SK-N-SH (cell line): Measurements from ENCODE around the gene SYT17. TPM values are rescaled to one million over a fixed set of nuclear protein-coding genes. Genes with fewer than 3 reads are reported as not detected.

ENCODE experiments used
- CTCF ChIA-PET: fragments of 300-600, 350-600 bp; formaldehyde crosslinking; extraction: SDS; loops from one replicate; lab custom pipeline; 2021; lab: Yijun Ruan, JAX
- POLR2A ChIA-PET: fragments of 350-600 bp; sonication (Branson Sonifier 250); formaldehyde crosslinking; extraction: SDS; loops from one replicate; lab custom pipeline; 2020; ENCODE audit warnings: antibody characterized with exemption, inconsistent platforms; lab: Yijun Ruan, JAX
- DNase-seq: peaks from one replicate; pipeline ENCODE4 v3.0.0; 2012
- H2AFZ ChIP-seq: fragments of 200-600 bp; sonication (generic); 2 replicates; pipeline ENCODE4 v1.8.1; 2016; ENCODE audit warnings: antibody characterized with exemption, mild to moderate bottlenecking, low read depth
- H3F3A ChIP-seq: fragments of 200-600 bp; sonication (generic); replicated peaks from 2 replicates; pipeline ENCODE3; 2016; ENCODE audit warnings: antibody characterized with exemption, mild to moderate bottlenecking; ENCODE audit not compliant: insufficient read depth
- H3K27ac ChIP-seq, 2 experiments: fragments of 200-500 bp in 1 of 2; fragments of 200-600 bp in 1 of 2; sonication (Bioruptor generic) in 1 of 2; sonication (generic), shearing (Covaris generic) in 1 of 2; 2 replicates each; pipeline versions ENCODE4 v1.5.1 to v1.6.1; 2014 to 2016; ENCODE audit warnings: low read depth in 2 of 2, inconsistent platforms in 1 of 2, low read length in 1 of 2, mild to moderate bottlenecking in 1 of 2, mixed read lengths in 1 of 2
- H3K27me3 ChIP-seq: fragments of 200-600 bp; sonication (generic), shearing (Covaris generic); 2 replicates; pipeline ENCODE4 v1.6.1; 2016; ENCODE audit warnings: mixed run types; ENCODE audit not compliant: insufficient read depth
- H3K36me3 ChIP-seq, 2 experiments: fragments of 200-500 bp in 1 of 2; fragments of 200-600 bp in 1 of 2; sonication (Bioruptor generic) in 1 of 2; sonication (generic) in 1 of 2; replicated peaks in 1 of 2; 2 replicates each; pipeline versions ENCODE3 to v1.5.1; 2014 to 2016; ENCODE audit warnings: low read length in 1 of 2, mild to moderate bottlenecking in 1 of 2; ENCODE audit not compliant: insufficient read depth in 2 of 2, control insufficient read depth in 1 of 2
- H3K4me1 ChIP-seq, 2 experiments: fragments of 200-500 bp in 1 of 2; fragments of 200-600 bp in 1 of 2; sonication (Bioruptor generic) in 1 of 2; sonication (generic), shearing (Covaris generic) in 1 of 2; 2 replicates each; pipeline versions ENCODE4 v1.5.1 to v1.6.1; 2014 to 2016; ENCODE audit warnings: low read depth in 1 of 2, low read length in 1 of 2, mixed run types in 1 of 2; ENCODE audit not compliant: insufficient read depth in 2 of 2, control insufficient read depth in 1 of 2
- H3K4me2 ChIP-seq: fragments of 200-600 bp; sonication (generic), shearing (Covaris generic); 2 replicates; pipeline ENCODE4 v1.6.1; 2017; ENCODE audit warnings: mixed run types
- H3K4me3 ChIP-seq, 2 experiments: fragments of 200-500 bp in 1 of 2; fragments of 200-600 bp in 1 of 2; sonication (Bioruptor generic) in 1 of 2; sonication (generic), shearing (Covaris generic) in 1 of 2; 2 replicates each; pipeline versions ENCODE4 v1.5.1 to v1.8.1; 2014 to 2016; ENCODE audit warnings: low read depth in 2 of 2, inconsistent platforms in 1 of 2, low read length in 1 of 2, mild to moderate bottlenecking in 1 of 2, mixed read lengths in 1 of 2, moderate library complexity in 1 of 2
- H3K79me2 ChIP-seq: fragments of 200-600 bp; sonication (generic); 2 replicates; pipeline ENCODE4 v1.8.1; 2017; ENCODE audit warnings: mild to moderate bottlenecking; ENCODE audit not compliant: insufficient read depth
- H3K9ac ChIP-seq: fragments of 200-600 bp; sonication (generic); 2 replicates; pipeline ENCODE4 v1.6.1; 2017; ENCODE audit warnings: mixed run types
- H3K9me2 ChIP-seq: fragments of 200-600 bp; sonication (generic); 2 replicates; pipeline ENCODE4 v1.6.1; 2017; ENCODE audit warnings: mixed run types
- H3K9me3 ChIP-seq: fragments of 200-600 bp; sonication (generic); 2 replicates; pipeline ENCODE4 v1.6.1; 2017; ENCODE audit warnings: mixed run types, mild to moderate bottlenecking, moderate library complexity
- H4K20me1 ChIP-seq: fragments of 200-600 bp; sonication (generic); 2 replicates; pipeline ENCODE4 v1.6.1; 2017; ENCODE audit warnings: mild to moderate bottlenecking, mixed run types; ENCODE audit not compliant: insufficient read depth
- CHD2 ChIP-seq: fragments of 150-350 bp; IDR thresholded peaks from 2 replicates; pipeline ENCODE4 v1.6.1; 2018; ENCODE audit warnings: low read length; ENCODE audit not compliant: partially characterized antibody
- ELF1 ChIP-seq: IDR thresholded peaks from 2 replicates; pipeline ENCODE4 v1.4.0; 2012
- EP300 ChIP-seq, 2 experiments: IDR thresholded peaks; 2 replicates each; pipeline versions ENCODE4 v1.4.0 to v1.6.1; 2012; ENCODE audit warnings: borderline replicate concordance in 1 of 2, low read depth in 1 of 2, low read length in 1 of 2
- FOSL2 ChIP-seq: IDR thresholded peaks from 2 replicates; pipeline ENCODE4 v1.4.0; 2012; ENCODE audit warnings: low read depth, mild to moderate bottlenecking, moderate library complexity, borderline replicate concordance
- GABPA ChIP-seq: IDR thresholded peaks from 2 replicates; pipeline ENCODE4 v1.4.0; 2012; ENCODE audit warnings: low read depth, mild to moderate bottlenecking
- GATA2 ChIP-seq: sonication (generic); formaldehyde crosslinking; IDR thresholded peaks from 2 replicates; pipeline ENCODE4 v1.5.0; 2020; ENCODE audit warnings: mild to moderate bottlenecking, missing genetic modification reagents
- MEF2A ChIP-seq: IDR thresholded peaks from 2 replicates; pipeline ENCODE4 v1.4.0; 2012; ENCODE audit warnings: low read depth, borderline replicate concordance
- MXI1 ChIP-seq: IDR thresholded peaks from 2 replicates; pipeline ENCODE4 v1.6.1; 2012; ENCODE audit warnings: mild to moderate bottlenecking, low read depth, low read length, improper control_type of control experiment
- NFIC ChIP-seq: IDR thresholded peaks from 2 replicates; pipeline ENCODE4 v1.4.0; 2012; ENCODE audit warnings: borderline replicate concordance
- NRF1 ChIP-seq: IDR thresholded peaks from 2 replicates; pipeline ENCODE4 v1.6.1; 2012; ENCODE audit warnings: low read depth, mild to moderate bottlenecking, low read length
- RXRA ChIP-seq: IDR thresholded peaks from 2 replicates; pipeline ENCODE4 v1.4.0; 2012; ENCODE audit warnings: low read depth, mild to moderate bottlenecking, borderline replicate concordance
- SMC3 ChIP-seq: IDR thresholded peaks from 2 replicates; pipeline ENCODE4 v1.6.1; 2012; ENCODE audit warnings: low read depth, low read length, improper control_type of control experiment
- TCF12 ChIP-seq: IDR thresholded peaks from 2 replicates; pipeline ENCODE4 v1.4.0; 2012
- TEAD4 ChIP-seq: IDR thresholded peaks from 2 replicates; pipeline ENCODE4 v1.4.0; 2012; ENCODE audit warnings: mild to moderate bottlenecking, borderline replicate concordance; ENCODE audit not compliant: insufficient read depth
- YY1 ChIP-seq: IDR thresholded peaks from 2 replicates; pipeline ENCODE4 v1.4.0; 2012; ENCODE audit warnings: low read depth, mild to moderate bottlenecking
- WGBS: methylation state at CpG from one replicate; pipeline ENCODE4 v1.1.6; 2017; ENCODE audit warnings: low lambda C conversion rate; 5-methylcytosine and 5-hydroxymethylcytosine counted together
- polyA plus RNA-seq, 3 experiments: library from polyadenylated mRNA; depleted of rRNA; stranded (reverse); fragments of >200 nt; gene quantifications; 2 replicates each; pipeline ENCODE4 v1.2.3, GENCODE V29; 2012
- TF ChIP-seq, protein P1 (sequence below): IDR thresholded peaks from 2 replicates; pipeline ENCODE4 v1.4.0; 2012; ENCODE audit warnings: low read depth
- TF ChIP-seq, protein P2 (sequence below): fragments of 200-600 bp; sonication (generic); IDR thresholded peaks from 2 replicates; pipeline ENCODE4 v1.6.1; 2017; ENCODE audit warnings: antibody characterized with exemption, mild to moderate bottlenecking, moderate library complexity
- TF ChIP-seq, protein P3 (sequence below): IDR thresholded peaks from 2 replicates; pipeline ENCODE4 v1.4.0; 2012; ENCODE audit warnings: low read depth, borderline replicate concordance

SYT17 gene
- polyA plus RNA-seq, 1 of the 3 experiments (the other 2 are of a cell fraction) = 0.21 TPM

GRCh38 chr16:19135201-19135842 lies 32.7 kb upstream of the SYT17 start:
- CTCF ChIA-PET = interaction anchor here (1.1 kb wide), 1 partner anchor 10 kb away, joined by 4 read pairs; no protein-coding TSS in a partner anchor
- no peaks in the 10 kb centered on the region for H4K20me1 ChIP-seq
- H3K36me3 ChIP-seq = no peaks in the 10 kb centered on the region
- POLR2A ChIA-PET = no interaction called here
- H2AFZ ChIP-seq = no peak overlapping the region
- no peaks in the 10 kb centered on the region for H3K9me2 ChIP-seq
- 90% methylated on average over 10 of the region's 10 CpGs for WGBS
- no peak overlapping the region for H3K27ac ChIP-seq
- H3K4me2 ChIP-seq = no peak overlapping the region
- no peaks in the 10 kb centered on the region for H3K79me2 ChIP-seq
- peaks cover 7% of the 10 kb centered on the region for H3F3A ChIP-seq
- H3K4me1 ChIP-seq = peaks cover 17 to 46% of the 10 kb centered on the region in 2 experiments; a peak in 3 of 4 replicates
- no peak for DNase-seq
- H3K9ac ChIP-seq = no peak overlapping the region
- TF ChIP-seq, protein P1, sequence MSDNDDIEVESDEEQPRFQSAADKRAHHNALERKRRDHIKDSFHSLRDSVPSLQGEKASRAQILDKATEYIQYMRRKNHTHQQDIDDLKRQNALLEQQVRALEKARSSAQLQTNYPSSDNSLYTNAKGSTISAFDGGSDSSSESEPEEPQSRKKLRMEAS = no peak
- TF ChIP-seq, protein P2, sequence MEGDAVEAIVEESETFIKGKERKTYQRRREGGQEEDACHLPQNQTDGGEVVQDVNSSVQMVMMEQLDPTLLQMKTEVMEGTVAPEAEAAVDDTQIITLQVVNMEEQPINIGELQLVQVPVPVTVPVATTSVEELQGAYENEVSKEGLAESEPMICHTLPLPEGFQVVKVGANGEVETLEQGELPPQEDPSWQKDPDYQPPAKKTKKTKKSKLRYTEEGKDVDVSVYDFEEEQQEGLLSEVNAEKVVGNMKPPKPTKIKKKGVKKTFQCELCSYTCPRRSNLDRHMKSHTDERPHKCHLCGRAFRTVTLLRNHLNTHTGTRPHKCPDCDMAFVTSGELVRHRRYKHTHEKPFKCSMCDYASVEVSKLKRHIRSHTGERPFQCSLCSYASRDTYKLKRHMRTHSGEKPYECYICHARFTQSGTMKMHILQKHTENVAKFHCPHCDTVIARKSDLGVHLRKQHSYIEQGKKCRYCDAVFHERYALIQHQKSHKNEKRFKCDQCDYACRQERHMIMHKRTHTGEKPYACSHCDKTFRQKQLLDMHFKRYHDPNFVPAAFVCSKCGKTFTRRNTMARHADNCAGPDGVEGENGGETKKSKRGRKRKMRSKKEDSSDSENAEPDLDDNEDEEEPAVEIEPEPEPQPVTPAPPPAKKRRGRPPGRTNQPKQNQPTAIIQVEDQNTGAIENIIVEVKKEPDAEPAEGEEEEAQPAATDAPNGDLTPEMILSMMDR = no peak
- no peak for TF ChIP-seq SMC3
- TF ChIP-seq RXRA = no peak
- no peak for TF ChIP-seq CHD2
- no peak for TF ChIP-seq MEF2A
- TF ChIP-seq, protein P3, sequence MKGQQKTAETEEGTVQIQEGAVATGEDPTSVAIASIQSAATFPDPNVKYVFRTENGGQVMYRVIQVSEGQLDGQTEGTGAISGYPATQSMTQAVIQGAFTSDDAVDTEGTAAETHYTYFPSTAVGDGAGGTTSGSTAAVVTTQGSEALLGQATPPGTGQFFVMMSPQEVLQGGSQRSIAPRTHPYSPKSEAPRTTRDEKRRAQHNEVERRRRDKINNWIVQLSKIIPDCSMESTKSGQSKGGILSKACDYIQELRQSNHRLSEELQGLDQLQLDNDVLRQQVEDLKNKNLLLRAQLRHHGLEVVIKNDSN = no peak
- no peak for TF ChIP-seq TEAD4
- TF ChIP-seq EP300 (IDR thresholded peaks at IDR 0.05; ENCODE audit: borderline replicate concordance in 1 of 2, low read depth in 1 of 2, low read length in 1 of 2) = no peak
- TF ChIP-seq GABPA = no peak
- no peak for TF ChIP-seq TCF12
- no peak for TF ChIP-seq GATA2
- TF ChIP-seq ELF1 = no peak
- TF ChIP-seq NFIC = no peak
- TF ChIP-seq FOSL2 = no peak
- no peak for TF ChIP-seq NRF1
- TF ChIP-seq MXI1 = no peak
- no peak for TF ChIP-seq YY1
- H3K4me3 ChIP-seq = no peak overlapping the region
- H3K9me3 ChIP-seq = no peaks in the 10 kb centered on the region
- no peaks in the 10 kb centered on the region for H3K27me3 ChIP-seq
